Endothelial cell of umbilical vein (primary cell): ENCODE data around the gene RAD23B. TPM values are rescaled to one million over a fixed set of nuclear protein-coding genes. Genes with fewer than 3 reads are reported as not detected.

Experiments
- BruUV-seq: library from RNA; stranded (reverse); fragments of 400-500 nt; replicated peaks from 2 replicates; lab custom pipeline; 2021; lab: Mats Ljungman, UMichigan
- CTCF ChIA-PET: fragments of 300-600, 350-600 bp; sonication (Branson Sonifier 250); formaldehyde crosslinking; loops from one replicate; lab custom pipeline; 2021; ENCODE audit warnings: antibody characterized with exemption, inconsistent platforms; lab: Charles Lee
- POLR2A ChIA-PET: fragments of 300-600, 350-600 bp; sonication (Branson Sonifier 250); formaldehyde crosslinking; loops from one replicate; lab custom pipeline; 2021; ENCODE audit warnings: antibody characterized with exemption, inconsistent platforms; lab: Charles Lee
- DNase-seq: peaks from one replicate; pipeline ENCODE4 v3.0.0-alpha.2; 2011; ENCODE audit warnings: low read depth, low spot score
- FAIRE-seq: peaks from 2 replicates; lab custom pipeline; 2011; peaks lifted over from hg19 to GRCh38; lab: Jason Lieb, UNC
- H2AFZ ChIP-seq: 2 replicates; pipeline ENCODE4 v1.6.0; 2012; ENCODE audit warnings: low read depth, low read length, control low read depth, inconsistent platforms
- H3K27ac ChIP-seq: 2 replicates; pipeline ENCODE4 v1.5.1; 2011; ENCODE audit warnings: low read depth, mild to moderate bottlenecking, control low read depth, low read length, moderate library complexity; ENCODE audit not compliant: insufficient read depth
- H3K27me3 ChIP-seq, 2 experiments: 2 replicates each; pipeline versions ENCODE4 v1.6.0 to v1.6.1; 2011; ENCODE audit warnings: low read length in 2 of 2, mixed read lengths in 1 of 2; ENCODE audit not compliant: control insufficient read depth in 2 of 2, insufficient read depth in 2 of 2
- H3K36me3 ChIP-seq, 2 experiments: 2 replicates in 1 of 2; 3 replicates in 1 of 2; pipeline ENCODE4 v1.5.1; 2011; ENCODE audit warnings: low read length in 2 of 2, mild to moderate bottlenecking in 1 of 2, moderate library complexity in 1 of 2; ENCODE audit not compliant: control insufficient read depth in 2 of 2, insufficient read depth in 2 of 2; ENCODE audit errors: extremely low read depth in 1 of 2
- H3K4me1 ChIP-seq: 3 replicates; pipeline ENCODE4 v1.5.1; 2011; ENCODE audit warnings: mild to moderate bottlenecking, low read length; ENCODE audit not compliant: control insufficient read depth, insufficient read depth; ENCODE audit errors: extremely low read depth
- H3K4me2 ChIP-seq: 2 replicates; pipeline ENCODE4 v1.6.1; 2011; ENCODE audit warnings: low read length, control low read depth, mixed read lengths; ENCODE audit not compliant: insufficient read depth
- H3K4me3 ChIP-seq, 3 experiments: fragments of 200-600 bp in 1 of 3; sonication (generic), shearing (Covaris generic) in 1 of 3; replicated peaks in 1 of 3; 2 replicates each; pipeline ENCODE4 v1.5.1; 2011 to 2016; ENCODE audit warnings: control low read depth in 3 of 3, low read length in 3 of 3, mild to moderate bottlenecking in 2 of 3, inconsistent platforms in 1 of 3, low read depth in 1 of 3, moderate library complexity in 1 of 3; ENCODE audit not compliant: insufficient read depth in 1 of 3
- H3K79me2 ChIP-seq: 2 replicates; pipeline ENCODE4 v1.6.0; 2012; ENCODE audit warnings: low read length, inconsistent platforms; ENCODE audit not compliant: control insufficient read depth, insufficient read depth
- H3K9ac ChIP-seq: replicated peaks from 2 replicates; pipeline ENCODE3; 2011; ENCODE audit warnings: low read length, control low read depth; ENCODE audit not compliant: insufficient read depth; ENCODE audit errors: extremely low read depth
- H3K9me1 ChIP-seq: replicated peaks from 3 replicates; pipeline ENCODE4 v1.6.0; 2011; ENCODE audit warnings: mild to moderate bottlenecking, low read length; ENCODE audit not compliant: control insufficient read depth, insufficient read depth; ENCODE audit errors: extremely low read depth
- H3K9me3 ChIP-seq: replicated peaks from 2 replicates; pipeline ENCODE4 v1.5.1; 2012; ENCODE audit warnings: low read length, inconsistent platforms; ENCODE audit not compliant: control insufficient read depth, insufficient read depth
- H4K20me1 ChIP-seq: replicated peaks from 2 replicates; pipeline ENCODE3; 2011; ENCODE audit warnings: mild to moderate bottlenecking, low read length; ENCODE audit not compliant: control insufficient read depth, insufficient read depth; ENCODE audit errors: extremely low read depth
- EZH2 ChIP-seq: IDR thresholded peaks from 2 replicates; pipeline ENCODE4 v1.6.1; 2012; ENCODE audit warnings: borderline replicate concordance, low read depth, mild to moderate bottlenecking, moderate library complexity, low read length, inconsistent platforms; ENCODE audit not compliant: severe bottlenecking
- FOS ChIP-seq: IDR thresholded peaks from 2 replicates; pipeline ENCODE4 v1.6.1; 2011; ENCODE audit warnings: mild to moderate bottlenecking, low read length, moderate library complexity, borderline replicate concordance; ENCODE audit not compliant: insufficient read depth
- GATA2 ChIP-seq: IDR thresholded peaks from 2 replicates; pipeline ENCODE4 v1.7.0; 2011; ENCODE audit warnings: low read depth, mild to moderate bottlenecking, moderate library complexity, mixed read lengths, low read length; ENCODE audit not compliant: insufficient read length, insufficient read depth
- JUN ChIP-seq: IDR thresholded peaks from 2 replicates; pipeline ENCODE4 v1.6.1; 2011; ENCODE audit warnings: borderline replicate concordance, low read depth; ENCODE audit not compliant: insufficient read length, insufficient read depth
- MAX ChIP-seq: IDR thresholded peaks from 2 replicates; pipeline ENCODE4 v1.6.1; 2011; ENCODE audit not compliant: insufficient read depth, insufficient read length
- MYC ChIP-seq: IDR thresholded peaks from one replicate; pipeline ENCODE4 v1.6.1; 2011; ENCODE audit warnings: mild to moderate bottlenecking, low read depth, low read length
- POLR2A ChIP-seq: IDR thresholded peaks from 2 replicates; pipeline ENCODE4 v1.6.1; 2012; ENCODE audit warnings: low read depth, mild to moderate bottlenecking, control low read depth, low read length
- POLR2AphosphoS5 ChIP-seq: IDR thresholded peaks from 2 replicates; pipeline ENCODE4 v1.6.1; 2012; ENCODE audit warnings: low read depth, mild to moderate bottlenecking, control low read depth, low read length, moderate library complexity; ENCODE audit not compliant: insufficient read depth
- dilution Hi-C: fragments of 300-500 bp; cut with MboI; formaldehyde crosslinking; loops from one replicate; pipeline ENCODE4 v1.15.0; 2019; ENCODE audit warnings: low sequenced_read_pairs; ENCODE audit not compliant: extremely low pct_ligation_motif_present
- intact Hi-C: fragments of 100-400 bp; cut with micrococcal nuclease; formaldehyde crosslinking; loops from one replicate; pipeline ENCODE4 v1.10.0; 2022
- polyA plus RNA-seq, 4 experiments: library from polyadenylated mRNA; depleted of rRNA in 3 of 4; stranded (reverse) in 3 of 4; unstranded in 1 of 4; fragments of >200 nt; gene quantifications; 2 replicates each; pipeline versions ENCODE4 v1.2.1 to v1.2.3, GENCODE V29; 2011 to 2012; ENCODE audit warnings: missing spikeins in 1 of 4
- total RNA-seq: library from RNA; stranded (reverse); gene quantifications from 2 replicates; pipeline ENCODE4 v1.2.3, GENCODE V29; 2021
- TF ChIP-seq, protein P1 (sequence below), 2 donors: IDR thresholded peaks; 1 replicate in 1 of 2; 2 replicates in 1 of 2; pipeline ENCODE4 v1.5.1; 2011; ENCODE audit warnings: low read length in 2 of 2, mild to moderate bottlenecking in 2 of 2, moderate library complexity in 2 of 2, control low read depth in 1 of 2, inconsistent platforms in 1 of 2, low read depth in 1 of 2; ENCODE audit not compliant: insufficient read depth in 1 of 2; ENCODE audit errors: extremely low read depth in 1 of 2

RAD23B gene
- total and polyA plus RNA-seq, 2 donors (not counting 3 experiments of a cell fraction or from before 2014, with no cell fraction given), result 63.8 to 100 TPM

DNA sequence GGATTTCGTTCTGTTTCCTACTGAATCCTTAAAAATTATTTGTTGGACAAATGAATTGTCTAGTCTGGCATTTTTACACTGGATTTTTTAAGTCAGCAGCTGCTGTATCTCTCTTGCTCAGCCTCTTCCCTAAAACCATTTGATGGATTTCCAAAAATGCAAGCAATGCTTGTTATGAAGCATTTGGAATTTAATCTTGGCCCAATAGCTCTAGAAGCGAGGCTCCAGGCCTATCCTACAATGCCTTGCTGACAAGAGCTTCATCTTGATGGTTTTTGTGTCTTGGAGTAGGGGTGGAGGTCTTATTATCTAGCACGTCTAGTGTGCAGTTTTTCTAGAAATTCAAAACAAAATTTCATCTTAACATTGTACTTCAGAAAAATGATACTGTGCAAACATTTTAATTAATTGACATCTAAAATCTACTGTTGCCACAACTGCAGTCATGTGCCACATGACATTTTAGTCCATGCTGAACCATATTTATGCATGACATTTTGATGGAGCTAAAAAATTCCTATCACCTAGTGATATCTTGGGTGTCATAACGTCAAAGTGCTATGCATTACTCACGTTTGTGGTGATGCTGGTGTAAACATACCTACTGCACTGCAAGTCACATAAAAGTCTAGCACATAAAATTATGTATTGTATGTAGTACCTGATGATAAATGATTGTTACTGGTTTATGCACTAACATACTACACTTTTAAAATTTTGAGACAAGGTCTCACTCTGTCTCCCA, 5.9 kb upstream of the RAD23B start:
- H3K4me2 ChIP-seq, result no peak overlapping the region

More for the DNA sequence above, 5.9 kb upstream of the RAD23B start:
- Histone ChIP-seq H2AFZ (no peak overlapping the region), H3K9ac (no peak overlapping the region), H3K4me1 (peaks cover 1% of the 10 kb centered on the region), H3K9me3 (no peaks in the 10 kb centered on the region), H3K9me1 (no peaks in the 10 kb centered on the region), H3K4me3 (no peak overlapping the region), H3K36me3 (no peaks in the 10 kb centered on the region), H3K79me2 (no peaks in the 10 kb centered on the region), H3K27me3 (peaks cover 8 to 10% of the 10 kb centered on the region in 2 experiments), H4K20me1 (no peaks in the 10 kb centered on the region), H3K27ac (no peak overlapping the region)
- CTCF ChIA-PET, result interaction anchor here (1.2 to 1.3 kb wide), 2 partner anchors 19 to 64 kb away, joined by 3 read pairs; no protein-coding TSS in a partner anchor
- FAIRE-seq (no peak), DNase-seq (no peak)
- POLR2A ChIA-PET, result no interaction called here
- no TSS peak for BruUV-seq
- dilution Hi-C loops (no loop called here), intact Hi-C loops (no loop called here)
- TF ChIP-seq GATA2, result no peak
- no peak for TF ChIP-seq FOS
- TF ChIP-seq EZH2, result no peak
- TF ChIP-seq POLR2A, result no peak
- TF ChIP-seq MYC, result no peak
- TF ChIP-seq MAX, result no peak
- TF ChIP-seq, protein P1, sequence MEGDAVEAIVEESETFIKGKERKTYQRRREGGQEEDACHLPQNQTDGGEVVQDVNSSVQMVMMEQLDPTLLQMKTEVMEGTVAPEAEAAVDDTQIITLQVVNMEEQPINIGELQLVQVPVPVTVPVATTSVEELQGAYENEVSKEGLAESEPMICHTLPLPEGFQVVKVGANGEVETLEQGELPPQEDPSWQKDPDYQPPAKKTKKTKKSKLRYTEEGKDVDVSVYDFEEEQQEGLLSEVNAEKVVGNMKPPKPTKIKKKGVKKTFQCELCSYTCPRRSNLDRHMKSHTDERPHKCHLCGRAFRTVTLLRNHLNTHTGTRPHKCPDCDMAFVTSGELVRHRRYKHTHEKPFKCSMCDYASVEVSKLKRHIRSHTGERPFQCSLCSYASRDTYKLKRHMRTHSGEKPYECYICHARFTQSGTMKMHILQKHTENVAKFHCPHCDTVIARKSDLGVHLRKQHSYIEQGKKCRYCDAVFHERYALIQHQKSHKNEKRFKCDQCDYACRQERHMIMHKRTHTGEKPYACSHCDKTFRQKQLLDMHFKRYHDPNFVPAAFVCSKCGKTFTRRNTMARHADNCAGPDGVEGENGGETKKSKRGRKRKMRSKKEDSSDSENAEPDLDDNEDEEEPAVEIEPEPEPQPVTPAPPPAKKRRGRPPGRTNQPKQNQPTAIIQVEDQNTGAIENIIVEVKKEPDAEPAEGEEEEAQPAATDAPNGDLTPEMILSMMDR (IDR thresholded peaks at IDR 0.05; ENCODE audit: extremely low read depth in 1 of 2, insufficient read depth in 1 of 2, low read depth in 1 of 2, low read length in 2 of 2), result no peak
- no peak for TF ChIP-seq POLR2AphosphoS5
- no peak for TF ChIP-seq JUN
